CD1c-positive myeloid dendritic cell (primary cell): ENCODE results near the gene SH2D4B.
A peak's percentile ranks its signal among the peaks of the same experiment; 100 is the strongest.
"Not testable (repeated sequence)": the region's sequence is repeated elsewhere in the genome, so short reads cannot be mapped to it uniquely, and the experiment has no call there.

Experiments used
- DNase-seq: peaks from one replicate; pipeline ENCODE4 v3.0.0-alpha.2; 2016; ENCODE audit errors: extremely low spot score

SH2D4B gene

DNA sequence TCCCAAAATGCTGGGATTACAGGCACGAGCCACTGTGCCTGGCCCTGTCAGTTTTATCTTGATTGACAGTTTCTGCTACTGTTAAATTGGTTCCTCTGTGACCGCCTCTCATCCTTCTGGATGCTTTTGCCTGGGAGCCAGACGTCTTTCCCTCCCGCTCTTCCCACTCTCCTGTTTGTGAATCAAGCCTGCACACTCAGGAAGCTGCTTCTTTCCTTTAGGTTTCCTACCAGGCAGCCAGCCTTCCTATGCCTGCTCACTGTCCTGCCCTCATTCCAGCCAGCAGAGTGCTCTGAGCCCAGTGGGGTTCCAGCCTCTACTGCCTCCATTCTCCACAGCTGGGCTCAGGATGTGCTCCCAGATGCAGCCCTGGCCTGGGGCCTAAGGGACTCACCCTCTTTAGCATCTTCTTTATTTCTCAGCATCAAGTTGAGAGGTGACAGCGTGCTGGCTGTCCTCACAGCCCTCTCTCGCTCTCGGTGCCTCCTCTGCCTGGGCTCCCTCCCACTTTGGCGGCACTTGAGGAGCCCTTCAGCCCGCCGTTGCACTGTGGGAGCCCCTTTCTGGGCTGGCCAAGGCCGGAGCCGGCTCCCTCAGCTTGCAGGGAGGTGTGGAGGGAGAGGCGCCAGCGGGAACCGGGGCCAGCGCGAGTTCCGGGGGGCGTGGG is 5.1 kb downstream of the SH2D4B start:
- no peak for DNase-seq

DNA sequence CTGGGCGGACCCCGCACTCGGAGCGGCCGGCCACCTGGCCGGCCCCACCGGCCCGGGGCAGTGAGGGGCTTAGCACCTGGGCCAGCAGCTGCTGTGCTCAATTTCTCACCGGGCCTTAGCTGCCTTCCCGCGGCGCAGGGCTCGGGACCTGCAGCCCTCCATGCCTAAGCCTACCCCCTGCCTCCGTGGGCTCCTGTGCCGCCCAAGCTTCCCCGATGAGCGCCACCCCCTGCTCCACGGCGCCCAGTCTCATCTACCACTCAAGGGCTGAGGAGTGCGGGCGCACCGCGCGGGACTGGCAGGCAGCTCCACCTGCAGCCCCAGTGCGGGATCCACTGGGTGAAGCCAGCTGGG is 5.6 kb downstream of the SH2D4B start:
- not testable (repeated sequence) for DNase-seq

DNA sequence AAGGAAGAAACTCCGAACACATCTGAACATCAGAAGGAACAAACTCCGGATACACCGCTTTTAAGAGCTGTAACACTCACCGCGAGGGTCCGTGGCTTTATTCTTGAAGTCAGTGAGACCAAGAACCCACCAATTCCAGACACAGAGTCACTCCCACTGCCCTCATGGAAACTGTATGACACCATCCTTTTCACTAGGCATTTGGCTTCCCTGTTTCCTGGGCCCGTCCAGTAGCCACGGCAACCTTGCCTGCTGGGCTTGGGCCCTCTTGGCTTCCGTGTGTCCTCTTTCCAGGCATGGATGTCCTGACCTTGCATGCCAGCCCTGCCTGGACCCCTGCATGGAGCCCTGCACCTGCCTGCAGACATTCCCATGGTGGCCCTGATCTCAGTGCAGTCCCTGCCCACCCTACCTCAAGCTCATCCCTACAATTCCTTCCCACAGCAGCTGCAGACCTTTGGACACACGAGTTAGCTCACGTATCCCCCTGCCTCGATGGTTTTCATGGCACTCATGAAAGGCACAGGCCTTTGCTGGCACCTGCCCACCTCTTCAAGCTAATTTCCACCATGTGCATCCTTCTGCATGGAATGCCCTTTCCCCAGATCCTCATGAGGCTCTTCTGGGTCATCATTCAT is 6.7 kb downstream of the SH2D4B start:
- no peak for DNase-seq

DNA sequence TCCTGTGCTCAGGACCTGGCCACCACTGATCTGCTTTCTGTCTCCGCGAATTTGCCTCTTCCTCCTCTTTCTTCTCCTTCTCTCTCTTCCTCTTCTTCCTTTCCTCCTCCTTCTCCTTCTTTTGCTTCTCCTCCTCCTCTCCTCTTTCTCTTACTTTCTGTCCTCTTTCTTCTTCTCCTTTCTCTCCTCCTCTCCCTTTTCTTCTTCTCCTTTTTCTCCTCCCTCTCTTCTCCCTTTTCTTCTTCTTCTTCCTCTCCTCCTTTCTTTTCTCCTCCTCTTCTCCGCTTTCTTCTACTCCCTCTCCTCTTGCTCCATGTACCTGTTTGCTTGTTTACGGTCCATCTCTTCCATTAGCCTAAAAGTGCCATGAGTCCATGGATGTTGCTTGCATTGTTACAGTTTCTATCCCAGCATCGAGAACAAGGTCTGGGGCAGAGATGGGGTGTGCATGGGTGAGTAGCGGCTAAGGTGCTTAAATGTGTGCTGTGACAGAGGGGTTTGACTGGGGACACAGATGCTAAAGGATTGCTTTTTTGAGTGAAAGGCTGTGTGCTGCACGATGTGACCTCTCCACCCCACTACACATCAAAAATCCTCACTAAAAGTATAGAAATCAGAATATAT is 7.7 kb downstream of the SH2D4B start:
- DNase-seq, result no peak

DNA sequence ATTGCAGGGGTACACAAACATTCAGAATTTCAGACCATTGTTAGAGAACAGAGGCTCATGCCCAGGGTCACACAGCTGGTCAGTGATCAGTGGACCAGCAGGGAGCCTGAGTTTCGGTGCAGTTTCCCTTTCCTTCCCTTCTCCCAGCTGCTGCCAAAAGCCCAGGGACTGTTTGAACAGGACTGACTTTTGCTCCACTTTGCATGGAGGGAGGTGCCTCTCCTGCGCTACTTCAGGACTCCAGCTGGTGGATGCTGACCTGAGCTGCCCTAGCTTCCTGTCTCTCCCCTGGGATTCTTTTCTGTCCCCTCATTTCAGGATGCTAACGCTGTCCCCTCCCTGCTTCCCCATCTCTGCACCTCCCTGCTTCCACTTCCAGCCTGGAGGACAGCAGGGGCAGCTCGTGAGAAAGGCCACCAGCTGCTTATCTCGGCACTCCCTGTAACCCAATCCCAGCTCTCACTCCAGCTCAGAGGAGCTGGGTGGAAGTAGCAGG is 14.5 kb downstream of the SH2D4B start:
- no peak for DNase-seq

DNA sequence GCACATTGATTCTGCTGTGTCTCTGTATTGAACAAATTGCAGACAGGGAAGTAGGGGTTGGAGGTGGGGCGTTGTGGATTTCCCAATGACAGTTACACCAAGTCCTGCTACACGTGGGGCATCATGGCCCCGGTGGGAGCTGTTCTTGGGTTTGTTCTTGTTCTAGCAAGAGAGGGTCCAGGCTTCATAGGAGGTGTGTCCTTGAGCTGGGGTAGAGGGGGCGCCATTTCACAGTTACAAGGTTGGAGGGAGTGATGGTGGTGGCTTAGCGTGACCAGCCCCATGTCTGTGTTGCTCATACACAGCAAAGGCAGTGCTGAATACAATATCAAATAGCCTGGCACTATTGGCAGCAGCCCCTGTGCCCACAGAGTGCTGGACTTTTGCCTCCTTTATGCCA is 15.7 kb downstream of the SH2D4B start:
- DNase-seq, result no peak

DNA sequence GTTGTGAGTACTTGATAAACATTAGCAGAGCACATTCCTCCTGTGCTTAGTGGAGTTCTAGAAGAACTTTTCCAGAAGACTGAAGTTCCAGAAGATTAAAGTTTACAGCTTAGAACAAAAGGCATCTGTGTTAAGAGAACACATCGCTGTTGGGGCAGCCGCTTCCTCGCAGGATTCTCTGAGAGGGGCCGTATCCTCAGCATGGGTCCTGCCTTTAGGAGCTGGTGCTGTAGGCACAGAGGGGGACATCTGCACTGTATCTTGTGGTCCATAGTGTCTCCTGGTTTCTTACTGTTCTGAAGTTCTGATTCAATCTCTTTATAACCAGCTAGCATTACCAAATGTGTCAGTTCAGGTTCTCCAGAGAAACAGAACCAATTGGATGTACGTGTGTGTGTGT is 16.3 kb downstream of the SH2D4B start:
- no peak for DNase-seq

DNA sequence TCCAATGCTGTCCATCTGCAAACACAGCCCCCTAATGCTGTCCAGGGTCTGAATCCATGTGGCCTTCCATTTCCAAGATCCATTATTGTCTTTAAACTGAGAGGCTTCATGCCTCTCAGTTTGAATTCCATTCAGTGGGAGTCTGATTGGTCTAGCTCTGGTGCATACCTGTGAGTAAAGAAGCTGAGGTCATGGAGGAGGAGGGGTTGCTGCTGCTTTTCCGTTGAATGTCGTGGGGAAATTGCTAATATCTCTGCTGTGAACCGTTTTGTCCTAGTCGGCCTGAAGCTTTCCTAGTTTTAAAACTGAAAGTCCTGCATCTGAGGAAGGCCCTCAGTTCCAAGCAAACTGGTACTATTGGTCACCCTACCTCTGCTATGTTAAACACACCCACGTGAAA is 17.7 kb downstream of the SH2D4B start:
- no peak for DNase-seq

DNA sequence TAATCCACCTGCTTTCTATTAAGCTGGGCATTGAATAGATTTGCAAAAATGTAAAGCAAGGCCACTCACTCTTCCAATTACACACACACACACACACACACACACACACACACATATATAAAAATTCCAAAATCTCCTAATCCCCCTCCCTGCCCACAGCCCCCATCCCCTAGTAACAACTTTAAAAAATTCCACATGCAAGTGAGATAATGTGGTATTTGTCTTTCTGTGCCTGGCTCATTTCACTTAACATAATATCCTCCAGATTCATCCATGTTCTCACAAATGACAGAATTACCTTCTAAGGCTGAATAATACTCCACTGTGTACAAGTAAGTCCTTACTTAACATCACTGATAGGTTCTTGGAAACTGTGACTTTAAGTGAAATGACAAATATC is 24.2 kb downstream of the SH2D4B start:
- no peak for DNase-seq

DNA sequence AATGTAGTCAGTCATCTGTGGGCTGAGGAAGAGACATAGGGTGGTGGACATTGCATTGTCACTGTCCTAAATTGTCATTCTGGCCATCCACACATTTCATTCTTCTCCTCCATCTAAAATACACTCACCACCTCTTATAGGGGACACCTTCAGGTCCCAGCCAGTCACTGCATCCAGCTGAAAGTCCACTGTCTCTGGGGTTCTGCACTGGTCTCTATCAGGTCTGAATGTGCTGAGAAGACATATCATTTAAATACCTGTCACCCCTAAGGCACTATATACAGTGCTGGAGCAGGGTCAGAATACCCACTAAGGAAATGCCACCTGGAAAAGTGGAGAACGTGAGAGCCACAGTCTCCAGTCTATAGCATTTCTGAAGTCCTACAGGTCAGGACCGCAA is 29.6 kb downstream of the SH2D4B start:
- DNase-seq, result no peak

DNA sequence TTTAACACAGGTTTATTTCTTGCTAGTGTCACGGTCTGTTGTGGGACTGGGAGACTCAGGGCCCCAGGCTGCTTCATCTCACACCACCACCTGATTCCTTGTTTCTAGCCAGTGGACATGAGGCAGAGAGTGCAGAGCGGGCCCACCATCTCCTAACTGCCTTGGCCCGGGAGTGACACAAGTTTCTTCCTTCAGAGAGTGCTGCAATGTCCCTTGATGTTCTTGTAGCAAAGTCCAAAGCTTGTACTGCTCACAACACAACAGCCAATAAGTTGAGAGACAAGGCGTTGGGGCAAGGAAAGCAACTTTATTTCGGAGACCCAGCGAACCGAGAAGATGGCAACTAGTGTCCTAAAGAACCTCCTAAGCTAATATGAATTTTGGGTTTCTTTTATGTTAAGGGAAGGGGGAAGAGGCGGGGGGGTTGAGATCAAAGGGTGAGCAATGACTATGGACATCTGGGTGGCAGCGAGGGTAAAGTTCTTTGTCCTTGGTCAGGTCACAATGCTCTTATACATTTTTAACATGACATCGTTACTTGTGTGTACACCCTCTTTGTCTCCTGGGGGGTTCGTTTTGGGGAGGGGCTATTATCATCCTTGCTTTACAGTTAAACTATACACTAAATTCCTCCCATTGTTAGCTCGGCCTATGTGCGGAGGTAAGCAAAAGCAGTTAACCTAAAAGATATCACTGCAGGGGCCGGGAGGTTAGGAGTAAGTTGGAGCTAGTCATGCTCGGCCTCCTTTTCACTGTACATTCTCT is 31.6 kb downstream of the SH2D4B start:
- DNase-seq, result no peak

DNA sequence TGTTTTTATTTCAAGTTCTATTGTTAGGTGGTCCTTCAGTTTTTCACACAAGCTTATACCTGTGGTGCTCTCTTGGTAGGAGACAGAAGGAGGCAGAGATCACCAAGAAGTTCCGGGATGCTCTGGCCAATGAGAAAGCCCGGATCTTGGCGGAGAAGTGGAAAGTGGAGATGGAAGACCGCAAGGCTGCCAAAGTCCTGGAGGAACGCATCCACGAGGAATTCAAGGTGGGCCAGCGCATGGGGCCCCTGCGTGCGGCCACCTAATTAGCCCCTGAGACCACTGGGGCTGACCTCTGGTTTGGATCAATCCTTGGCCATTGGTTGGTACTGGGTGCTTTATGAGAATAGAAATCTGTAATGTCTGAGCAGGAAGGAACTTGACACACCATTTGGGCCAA is 33.6 kb downstream of the SH2D4B start:
- DNase-seq, result no peak

DNA sequence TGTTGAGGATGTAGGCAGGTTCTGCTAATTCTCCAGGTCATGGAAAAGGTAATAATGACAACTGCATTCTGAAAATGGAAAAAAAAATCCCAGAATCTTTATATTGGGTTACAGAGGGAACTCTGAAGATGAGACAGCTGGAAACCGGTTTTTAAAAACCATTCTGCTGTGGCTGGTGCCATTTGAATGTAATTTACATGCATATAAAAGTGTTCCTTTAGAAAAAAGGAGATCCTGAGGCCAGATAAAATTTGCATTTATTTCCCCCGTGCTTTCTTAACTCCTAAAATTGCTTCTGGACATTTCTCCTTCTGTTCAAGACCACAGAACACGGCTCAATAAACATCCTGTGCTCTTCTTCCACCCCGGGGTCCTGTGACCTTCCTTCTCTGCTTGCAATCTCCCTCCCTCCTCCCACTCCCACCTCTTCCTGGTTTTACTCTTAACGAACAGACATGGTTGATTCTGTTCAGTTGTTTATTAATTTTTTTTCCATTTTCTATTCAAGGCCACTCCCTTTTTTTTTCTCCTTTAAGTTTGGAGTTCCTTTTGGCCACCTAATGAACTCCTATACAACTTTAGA is 41.6 kb downstream of the SH2D4B start:
- DNase-seq, result peak; percentile 12

DNA sequence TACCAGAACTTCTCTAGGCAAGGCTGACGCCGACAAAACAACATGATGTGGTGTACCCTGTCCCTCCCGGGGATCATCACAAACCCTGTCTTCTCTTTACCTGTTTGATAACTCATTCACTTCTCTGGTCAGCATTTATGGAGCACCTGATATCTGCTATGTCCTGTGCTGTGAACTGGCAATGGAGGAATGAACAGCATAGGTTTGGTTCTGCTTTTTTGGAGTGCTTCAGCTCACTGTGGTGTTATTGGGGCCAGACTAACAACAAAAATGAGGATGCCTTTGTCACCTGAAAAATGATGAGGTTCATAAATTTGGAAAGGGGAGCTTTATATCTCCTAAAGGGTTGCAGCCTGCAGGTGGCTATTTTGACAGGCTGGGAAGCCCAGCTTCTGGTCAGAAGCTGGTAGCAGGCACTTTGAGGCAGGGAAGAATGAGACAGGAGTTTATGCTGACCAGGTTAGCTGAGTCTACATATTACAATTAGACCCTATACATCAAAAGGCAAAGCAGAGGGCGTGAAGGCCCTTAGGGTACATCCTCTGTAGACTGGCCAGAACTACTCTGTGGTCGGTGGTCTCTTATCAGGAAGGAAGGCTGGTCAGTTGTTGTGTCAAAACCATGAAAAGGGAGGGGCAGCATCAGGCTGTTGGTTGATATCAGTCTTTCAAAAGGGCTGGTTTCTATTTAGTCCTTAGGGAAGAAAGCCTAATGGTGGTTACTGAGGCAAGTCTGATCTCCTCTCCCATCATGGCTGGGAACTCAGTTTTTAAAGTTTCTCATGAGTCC is 42.3 kb downstream of the SH2D4B start:
- DNase-seq, result no peak

DNA sequence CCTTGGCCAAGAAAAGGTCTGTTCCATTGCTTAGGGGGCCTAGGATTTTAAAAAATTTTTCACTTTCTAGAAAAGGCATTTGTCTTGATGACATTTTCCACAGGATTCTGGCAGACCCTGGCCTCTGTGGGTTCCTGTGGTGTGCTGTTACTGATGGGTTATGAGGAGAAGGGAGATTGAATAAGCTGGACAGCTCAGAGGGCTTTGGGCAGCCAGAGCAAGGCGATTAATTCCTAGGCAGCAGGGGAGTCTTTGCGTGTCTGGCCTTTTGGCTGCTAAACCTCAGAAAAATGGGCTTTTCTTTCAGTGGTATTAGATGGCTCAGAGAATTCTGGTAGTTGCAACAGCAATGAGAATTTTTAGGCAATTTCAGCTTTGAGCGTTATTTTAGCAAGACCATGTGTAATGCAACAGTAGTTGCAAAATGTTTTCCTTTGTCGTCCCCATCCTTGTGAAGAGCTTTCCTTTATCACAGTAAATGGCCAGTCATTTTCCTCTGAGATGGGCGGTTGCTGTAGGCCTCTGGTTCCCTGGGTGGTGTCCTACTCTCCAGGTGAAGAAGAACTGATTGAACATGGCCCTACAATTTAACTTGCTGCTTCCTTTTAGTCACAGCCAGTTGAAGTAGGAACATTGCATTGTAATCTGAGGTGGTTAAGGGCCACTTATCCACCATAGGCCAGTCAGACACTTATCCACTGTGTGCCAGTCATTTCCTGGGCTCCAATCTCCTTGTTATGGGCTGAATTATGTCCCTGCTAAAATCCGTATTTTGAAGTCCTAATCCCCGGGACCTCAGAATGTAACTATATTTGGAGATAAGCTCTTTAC is 43.2 kb downstream of the SH2D4B start:
- no peak for DNase-seq

DNA sequence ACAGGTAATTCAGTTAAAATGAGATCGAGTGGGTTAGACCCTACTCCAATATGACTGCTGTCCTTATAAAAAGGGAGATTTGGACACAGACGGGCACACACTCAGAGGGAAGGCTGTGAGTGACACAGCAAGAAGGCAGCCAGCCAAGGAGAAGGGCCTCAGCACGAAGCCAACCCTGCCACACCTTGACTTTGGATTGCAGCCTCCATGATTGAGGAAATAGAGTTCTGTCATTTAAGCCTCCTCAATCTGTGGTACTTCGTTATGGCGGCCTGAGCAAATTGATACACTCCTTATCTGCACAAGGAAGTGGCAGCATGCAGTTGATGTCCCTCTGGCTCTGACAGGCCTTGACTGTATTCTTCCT is 43.8 kb downstream of the SH2D4B start:
- DNase-seq, result no peak

DNA sequence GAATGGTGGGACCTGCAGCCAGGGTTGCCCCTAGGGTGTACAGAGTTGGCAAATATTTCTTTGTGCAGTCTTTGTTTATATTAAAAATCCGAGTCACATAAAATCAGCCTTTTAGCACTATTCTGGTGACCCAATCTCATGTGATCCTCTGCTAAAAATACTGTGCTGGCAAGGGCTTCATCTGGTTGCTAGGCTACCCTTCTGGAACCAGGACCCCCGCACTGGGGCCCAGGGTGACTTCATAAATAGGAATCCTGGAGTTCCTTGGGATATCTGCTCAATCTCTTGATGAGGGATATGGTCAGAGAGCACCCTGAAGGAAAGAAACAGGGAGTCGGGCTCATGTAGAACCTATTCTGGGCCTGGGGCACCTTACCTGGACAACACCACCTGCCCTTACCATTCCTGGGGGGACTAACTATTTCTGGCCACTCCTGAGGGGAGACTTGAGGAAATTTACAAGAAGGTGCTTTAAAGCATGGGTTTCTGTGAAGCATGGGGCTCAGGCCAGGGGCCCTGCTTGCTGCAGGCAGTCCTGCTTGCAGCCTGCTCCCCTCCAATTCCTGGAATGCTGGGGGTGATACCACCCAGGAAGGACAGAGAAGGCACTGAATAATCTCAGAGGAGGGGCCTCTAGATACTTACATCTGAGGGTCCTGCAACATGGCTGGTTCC is 44.7 kb downstream of the SH2D4B start:
- DNase-seq, result no peak

DNA sequence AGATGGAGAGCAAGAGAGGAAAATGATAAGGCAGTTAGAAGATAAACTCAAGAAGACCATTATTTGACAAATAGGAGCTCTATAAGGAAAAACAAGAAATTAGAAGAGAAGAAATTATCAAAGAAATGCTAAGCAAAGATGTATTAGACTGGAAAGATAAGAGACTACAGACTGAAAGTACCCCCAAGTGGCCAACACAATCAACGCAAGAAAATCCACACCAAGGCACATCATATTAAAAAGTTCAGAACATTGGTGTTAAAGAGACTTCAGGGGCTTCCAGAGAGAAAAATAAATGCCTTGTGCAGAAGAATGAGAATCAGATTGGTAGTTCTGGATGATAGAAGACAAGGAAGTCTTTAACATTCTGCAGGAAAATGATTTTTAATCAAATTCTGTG is 46.0 kb downstream of the SH2D4B start:
- DNase-seq, result no peak

DNA sequence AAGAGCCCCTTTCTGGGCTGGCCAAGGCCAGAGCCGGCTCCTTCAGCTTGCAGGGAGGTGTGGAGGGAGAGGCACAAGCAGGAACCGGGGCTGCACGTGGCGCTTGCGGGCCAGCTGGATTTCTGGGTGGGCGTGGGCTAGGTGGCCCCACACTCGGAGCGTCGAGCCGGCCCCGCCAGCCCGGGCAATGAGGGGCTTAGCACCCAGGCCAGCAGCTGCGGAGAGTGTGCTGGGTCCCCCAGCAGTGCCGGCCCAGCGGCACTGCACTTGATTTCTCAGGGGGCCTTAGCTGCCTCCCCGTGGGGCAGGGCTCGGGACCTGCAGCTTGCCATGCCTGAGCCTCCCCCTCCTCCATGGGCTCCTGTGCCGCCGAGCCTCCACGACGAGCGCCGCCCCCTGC is 48.1 kb downstream of the SH2D4B start:
- DNase-seq, result no peak

DNA sequence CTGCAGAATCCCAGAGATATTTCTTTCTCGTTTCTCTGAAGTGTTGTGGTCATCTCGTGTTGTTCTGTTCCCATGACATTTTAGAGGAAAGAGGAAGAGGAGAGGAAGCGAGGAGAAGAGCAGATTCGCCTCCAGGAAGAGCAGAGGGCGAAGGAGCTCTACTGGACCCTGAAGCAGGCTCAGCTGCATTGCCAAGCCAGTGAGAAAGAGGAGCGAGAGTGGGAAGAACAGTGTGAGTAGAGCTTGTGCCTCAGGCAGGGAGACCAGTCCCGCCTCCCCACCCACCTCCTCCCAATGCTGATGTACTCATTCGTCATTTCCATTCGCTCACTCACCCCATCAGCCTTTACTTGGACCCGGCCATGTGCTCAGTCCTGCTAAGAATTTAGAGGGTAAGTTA is 50.8 kb downstream of the SH2D4B start:
- no peak for DNase-seq
